Liver (tissue), 3 donors: ENCODE data around the gene SPAG16.

Source experiments
- CTCF ChIP-seq: fragments of 150-350 bp; IDR thresholded peaks from 2 replicates; pipeline ENCODE4 v1.5.1; 2017; ENCODE audit warnings: improper control_type of control experiment, low read depth, low read length; ENCODE audit not compliant: missing input control
- EGR1 ChIP-seq, 2 donors: IDR thresholded peaks; 2 replicates each; pipeline ENCODE4 v1.6.1; 2016 to 2018; ENCODE audit warnings: antibody characterized with exemption in 2 of 2, low read depth in 2 of 2
- FOXA1 ChIP-seq: IDR thresholded peaks from 2 replicates; pipeline ENCODE4 v1.6.1; 2016; ENCODE audit warnings: antibody characterized with exemption
- GABPA ChIP-seq, 2 donors: IDR thresholded peaks in 1 of 2; conservative IDR thresholded peaks in 1 of 2; 2 replicates each; pipeline ENCODE4 v1.6.1; 2016; ENCODE audit warnings: antibody characterized with exemption in 2 of 2, mild to moderate bottlenecking in 1 of 2, moderate library complexity in 1 of 2
- RAD21 ChIP-seq, 2 donors: IDR thresholded peaks; 2 replicates each; pipeline ENCODE4 v1.6.1; 2016; ENCODE audit warnings: antibody characterized with exemption in 2 of 2, mild to moderate bottlenecking in 2 of 2
- RXRA ChIP-seq, 2 donors: IDR thresholded peaks; 2 replicates each; pipeline ENCODE4 v1.6.1; 2017 to 2018; ENCODE audit warnings: antibody characterized with exemption in 2 of 2, mild to moderate bottlenecking in 1 of 2
- SP1 ChIP-seq: IDR thresholded peaks from 2 replicates; pipeline ENCODE4 v1.6.1; 2018; ENCODE audit warnings: antibody characterized with exemption, mild to moderate bottlenecking
- TAF1 ChIP-seq: conservative IDR thresholded peaks from 2 replicates; pipeline ENCODE4 v1.6.1; 2016; ENCODE audit warnings: antibody characterized with exemption, mild to moderate bottlenecking
- YY1 ChIP-seq: IDR thresholded peaks from 2 replicates; pipeline ENCODE4 v1.6.1; 2016; ENCODE audit warnings: antibody characterized with exemption, mild to moderate bottlenecking
- ZBTB33 ChIP-seq: IDR thresholded peaks from 2 replicates; pipeline ENCODE4 v1.6.1; 2016; ENCODE audit warnings: antibody characterized with exemption
- TF ChIP-seq, protein P1 (sequence below): IDR thresholded peaks from 2 replicates; pipeline ENCODE4 v1.6.1; 2016; ENCODE audit warnings: antibody characterized with exemption, mild to moderate bottlenecking
- donor health status: healthy.
- donor health status: healthy.

DNA sequence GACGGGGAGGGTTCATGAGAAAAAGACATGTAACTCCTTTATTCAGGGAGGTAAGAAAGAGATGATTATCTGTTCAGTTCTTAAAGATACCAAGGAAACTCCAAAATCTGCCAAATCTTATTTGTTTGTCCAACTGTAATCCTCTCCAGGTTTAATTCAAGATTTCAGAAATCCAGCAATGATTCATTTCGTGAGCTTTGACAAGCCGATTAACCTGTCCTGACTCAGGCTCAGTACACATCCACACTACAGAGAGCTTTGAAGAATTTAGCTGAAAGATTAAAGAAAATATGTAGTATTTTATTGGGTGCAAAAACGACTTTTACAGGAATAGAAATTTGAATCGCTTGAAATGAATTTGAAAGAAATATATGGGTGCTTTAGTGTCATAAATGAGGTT, 1.1 kb downstream of the SPAG16 start:
- TF ChIP-seq, protein P1, sequence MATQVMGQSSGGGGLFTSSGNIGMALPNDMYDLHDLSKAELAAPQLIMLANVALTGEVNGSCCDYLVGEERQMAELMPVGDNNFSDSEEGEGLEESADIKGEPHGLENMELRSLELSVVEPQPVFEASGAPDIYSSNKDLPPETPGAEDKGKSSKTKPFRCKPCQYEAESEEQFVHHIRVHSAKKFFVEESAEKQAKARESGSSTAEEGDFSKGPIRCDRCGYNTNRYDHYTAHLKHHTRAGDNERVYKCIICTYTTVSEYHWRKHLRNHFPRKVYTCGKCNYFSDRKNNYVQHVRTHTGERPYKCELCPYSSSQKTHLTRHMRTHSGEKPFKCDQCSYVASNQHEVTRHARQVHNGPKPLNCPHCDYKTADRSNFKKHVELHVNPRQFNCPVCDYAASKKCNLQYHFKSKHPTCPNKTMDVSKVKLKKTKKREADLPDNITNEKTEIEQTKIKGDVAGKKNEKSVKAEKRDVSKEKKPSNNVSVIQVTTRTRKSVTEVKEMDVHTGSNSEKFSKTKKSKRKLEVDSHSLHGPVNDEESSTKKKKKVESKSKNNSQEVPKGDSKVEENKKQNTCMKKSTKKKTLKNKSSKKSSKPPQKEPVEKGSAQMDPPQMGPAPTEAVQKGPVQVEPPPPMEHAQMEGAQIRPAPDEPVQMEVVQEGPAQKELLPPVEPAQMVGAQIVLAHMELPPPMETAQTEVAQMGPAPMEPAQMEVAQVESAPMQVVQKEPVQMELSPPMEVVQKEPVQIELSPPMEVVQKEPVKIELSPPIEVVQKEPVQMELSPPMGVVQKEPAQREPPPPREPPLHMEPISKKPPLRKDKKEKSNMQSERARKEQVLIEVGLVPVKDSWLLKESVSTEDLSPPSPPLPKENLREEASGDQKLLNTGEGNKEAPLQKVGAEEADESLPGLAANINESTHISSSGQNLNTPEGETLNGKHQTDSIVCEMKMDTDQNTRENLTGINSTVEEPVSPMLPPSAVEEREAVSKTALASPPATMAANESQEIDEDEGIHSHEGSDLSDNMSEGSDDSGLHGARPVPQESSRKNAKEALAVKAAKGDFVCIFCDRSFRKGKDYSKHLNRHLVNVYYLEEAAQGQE: no peak
- TF ChIP-seq CTCF (no peak), EGR1 (IDR thresholded peaks at IDR 0.05; ENCODE audit: low read depth in 2 of 2) (no peak), TAF1 (no peak), FOXA1 (no peak), YY1 (no peak), ZBTB33 (no peak), RAD21 (IDR thresholded peaks at IDR 0.05) (no peak), GABPA (IDR thresholded peaks at IDR 0.05 in 1 of 2, conservative IDR thresholded peaks at IDR 0.05 in 1 of 2) (no peak), SP1 (no peak), RXRA (IDR thresholded peaks at IDR 0.05) (no peak)
